SH-SY5Y (cell line): ENCODE data around the gene ST13.

Source experiments
- GATA2 ChIP-seq: IDR thresholded peaks from 2 replicates; pipeline ENCODE4 v1.6.1; 2011; ENCODE audit warnings: mild to moderate bottlenecking, low read depth, low read length
- GATA3 ChIP-seq: IDR thresholded peaks from 2 replicates; pipeline ENCODE4 v1.6.1; 2011; ENCODE audit warnings: low read depth, mild to moderate bottlenecking, low read length, moderate library complexity

DNA sequence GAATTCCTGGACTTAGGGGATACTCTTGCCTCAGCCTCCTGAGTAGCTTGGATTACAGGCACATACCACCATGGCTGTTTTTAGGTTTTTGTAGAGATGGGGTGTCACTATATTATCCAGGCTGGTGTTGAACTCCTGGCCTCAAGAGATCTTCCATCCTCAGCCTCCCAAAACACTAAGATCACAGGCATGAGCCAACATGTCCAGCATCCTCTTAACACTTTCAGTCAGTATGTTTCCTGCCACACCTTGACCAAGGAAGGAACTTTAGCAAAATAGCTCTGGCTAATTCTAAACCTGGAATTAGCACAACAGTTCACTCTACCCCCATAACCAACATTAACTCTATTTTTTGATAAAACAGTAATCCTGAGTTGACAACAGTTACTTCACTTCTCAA, 32.7 kb upstream of the ST13 start:
- TF ChIP-seq GATA2 (no peak), GATA3 (no peak)
